ENCODE results near the gene TFR2.

GRCh38 chr7:100570954-100571828 is 70.2 kb downstream of the TFR2 start:
- TF ChIP-seq POLR2A (IDR thresholded peaks at IDR 0.05) (no peak), CTCF (IDR thresholded peaks at IDR 0.05) (no peak), EP300 (IDR thresholded peaks at IDR 0.05) (no peak)
